HEK293 (cell line): Measurements from ENCODE around the gene TXN.
A peak's percentile ranks its signal among the peaks of the same experiment; 100 is the strongest.

Experiments used
- MEIS1 ChIP-seq: sonication (generic); formaldehyde crosslinking; IDR thresholded peaks from 2 replicates; pipeline ENCODE4 v1.8.1; 2022; ENCODE audit warnings: missing genetic modification reagents, mild to moderate bottlenecking, borderline replicate concordance
- ZNF473 ChIP-seq: fragments of 450-650 bp; formaldehyde crosslinking; IDR thresholded peaks from 2 replicates; pipeline ENCODE4 v1.5.1; 2017; ENCODE audit warnings: missing biosample characterization, missing genetic modification characterization
- ZNF654 ChIP-seq: fragments of 450-650 bp; formaldehyde crosslinking; IDR thresholded peaks from 2 replicates; pipeline ENCODE4 v1.5.1; 2016; ENCODE audit warnings: low read depth, missing biosample characterization, missing genetic modification characterization

DNA sequence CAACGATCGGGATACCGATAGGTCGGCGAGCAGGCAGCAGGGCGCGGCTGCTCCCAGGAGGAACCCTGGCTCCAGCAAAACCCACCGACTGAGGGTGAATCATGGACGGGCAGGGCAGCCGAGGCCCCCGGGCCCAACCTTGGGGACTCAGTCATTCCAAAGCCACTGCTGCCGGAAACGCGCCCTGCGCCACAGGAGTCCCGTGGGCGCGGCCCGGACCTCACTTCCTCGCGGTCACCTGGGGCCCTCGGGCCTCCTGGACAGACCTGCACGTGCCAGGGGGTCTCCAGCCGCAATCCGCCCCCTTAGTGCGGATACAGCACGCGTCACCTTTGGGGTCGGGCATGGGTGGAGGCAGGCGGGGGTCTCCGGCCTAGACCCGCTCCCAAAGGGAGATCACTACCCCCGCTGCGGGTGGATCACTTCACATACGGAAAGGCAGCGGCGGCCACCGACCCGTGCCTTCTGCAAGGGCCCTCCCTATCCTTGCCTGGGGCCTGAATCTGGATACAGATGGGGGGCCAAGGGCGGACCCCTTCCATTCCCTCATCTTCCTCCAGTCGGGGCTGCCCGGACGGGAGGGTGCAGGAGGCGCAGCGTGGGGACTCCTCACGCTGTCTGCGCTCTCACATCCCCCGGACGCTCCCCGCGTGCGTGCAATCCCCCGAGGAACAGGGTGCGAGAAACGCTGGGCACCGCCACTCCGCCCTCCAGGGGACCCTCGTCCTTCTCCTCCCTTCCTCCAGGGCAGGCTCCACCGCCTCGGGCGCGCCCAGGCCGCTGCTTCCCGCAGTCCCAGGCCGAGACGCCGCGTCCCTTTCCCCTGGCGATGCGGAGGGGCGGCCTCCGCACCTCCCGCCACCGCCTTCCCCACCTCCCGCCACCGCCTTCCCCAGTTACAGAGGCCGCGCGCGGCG, 586 bp downstream of the TXN start:
- TF ChIP-seq ZNF473 (tag by site-specific recombination) (no peak), ZNF654 (tag by site-specific recombination) (no peak), MEIS1 (CRISPR knock-in tag) (peak; percentile 5; the same call in 1 of the 2 replicates)
